H1 (cell line): ENCODE data around the gene MDC1. TPM values are rescaled to one million over a fixed set of nuclear protein-coding genes. Genes with fewer than 3 reads are reported as not detected.
A peak's percentile ranks its signal among the peaks of the same experiment; 100 is the strongest.

ENCODE experiments used
- BACH1 ChIP-seq: IDR thresholded peaks from 2 replicates; pipeline ENCODE4 v1.6.1; 2012; ENCODE audit warnings: low read length, improper control_type of control experiment
- CREB1 ChIP-seq: IDR thresholded peaks from 2 replicates; pipeline ENCODE4 v1.6.1; 2012; ENCODE audit warnings: inconsistent platforms
- EP300 ChIP-seq, 2 experiments: IDR thresholded peaks; 1 replicate in 1 of 2; 2 replicates in 1 of 2; pipeline ENCODE4 v1.6.1; 2011 to 2012; ENCODE audit warnings: low read depth in 2 of 2, low read length in 2 of 2, mild to moderate bottlenecking in 2 of 2, borderline replicate concordance in 1 of 2, inconsistent platforms in 1 of 2, moderate library complexity in 1 of 2
- FOSL1 ChIP-seq: IDR thresholded peaks from 2 replicates; pipeline ENCODE4 v1.6.1; 2011; ENCODE audit warnings: mild to moderate bottlenecking, low read depth, low read length, moderate library complexity; ENCODE audit not compliant: insufficient read depth
- KDM4A ChIP-seq: IDR thresholded peaks from one replicate; pipeline ENCODE4 v1.7.1; 2012; ENCODE audit warnings: low read depth, mild to moderate bottlenecking, moderate library complexity, low read length, inconsistent platforms; ENCODE audit not compliant: severe bottlenecking
- NANOG ChIP-seq: IDR thresholded peaks from 2 replicates; pipeline ENCODE4 v1.6.1; 2011; ENCODE audit warnings: low read length, low read depth, mild to moderate bottlenecking, inconsistent platforms; ENCODE audit not compliant: insufficient read depth, poor library complexity, severe bottlenecking
- PHF8 ChIP-seq: fragments of 200-600 bp; sonication (generic); conservative IDR thresholded peaks from 2 replicates; pipeline ENCODE4 v1.7.1; 2012; ENCODE audit warnings: low read depth, mild to moderate bottlenecking, inconsistent platforms, low read length, moderate library complexity
- POLR2A ChIP-seq, 2 experiments: IDR thresholded peaks; 1 replicate in 1 of 2; 2 replicates in 1 of 2; pipeline ENCODE4 v1.6.1; 2011; ENCODE audit warnings: low read depth in 2 of 2, low read length in 2 of 2, mild to moderate bottlenecking in 2 of 2; ENCODE audit errors: control extremely low read depth in 1 of 2
- POLR2AphosphoS5 ChIP-seq: IDR thresholded peaks from 2 replicates; pipeline ENCODE4 v1.6.1; 2011; ENCODE audit warnings: low read depth, low read length
- POU5F1 ChIP-seq: IDR thresholded peaks from 2 replicates; pipeline ENCODE4 v1.6.1; 2011; ENCODE audit warnings: low read depth, mild to moderate bottlenecking, low read length, moderate library complexity
- RBBP5 ChIP-seq: IDR thresholded peaks from 2 replicates; pipeline ENCODE4 v1.7.1; 2012; ENCODE audit warnings: low read depth, mild to moderate bottlenecking, inconsistent platforms, low read length, moderate library complexity, borderline replicate concordance
- RFX5 ChIP-seq: IDR thresholded peaks from 2 replicates; pipeline ENCODE4 v1.6.1; 2011; ENCODE audit warnings: low read depth, low read length, improper control_type of control experiment, borderline replicate concordance
- SAP30 ChIP-seq: fragments of 300-600 bp; sonication (generic); IDR thresholded peaks from 2 replicates; pipeline ENCODE4 v1.7.1; 2012; ENCODE audit warnings: low read length, moderate library complexity, mild to moderate bottlenecking, inconsistent platforms; ENCODE audit not compliant: insufficient read depth, insufficient replicate concordance
- SIN3A ChIP-seq, 2 experiments: IDR thresholded peaks in 1 of 2; conservative IDR thresholded peaks in 1 of 2; 2 replicates each; pipeline ENCODE4 v1.6.1; 2011 to 2012; ENCODE audit warnings: low read length in 2 of 2, improper control_type of control experiment in 1 of 2, low read depth in 1 of 2, mild to moderate bottlenecking in 1 of 2
- SIX5 ChIP-seq: IDR thresholded peaks from 2 replicates; pipeline ENCODE4 v1.6.1; 2011; ENCODE audit warnings: mild to moderate bottlenecking, low read depth, low read length
- SP4 ChIP-seq: IDR thresholded peaks from 2 replicates; pipeline ENCODE4 v1.6.1; 2012; ENCODE audit warnings: low read length, inconsistent platforms
- TBP ChIP-seq: IDR thresholded peaks from 2 replicates; pipeline ENCODE4 v1.6.1; 2011; ENCODE audit warnings: low read depth, low read length, improper control_type of control experiment
- TCF12 ChIP-seq: IDR thresholded peaks from 2 replicates; pipeline ENCODE4 v1.6.1; 2011; ENCODE audit warnings: low read depth, mild to moderate bottlenecking, low read length
- TEAD4 ChIP-seq: IDR thresholded peaks from 2 replicates; pipeline ENCODE4 v1.6.1; 2012; ENCODE audit warnings: low read depth, low read length, inconsistent platforms, mixed read lengths
- USF2 ChIP-seq: IDR thresholded peaks from 2 replicates; pipeline ENCODE4 v1.6.1; 2011; ENCODE audit warnings: low read length, improper control_type of control experiment
- YY1 ChIP-seq: IDR thresholded peaks from 2 replicates; pipeline ENCODE4 v1.6.1; 2011; ENCODE audit warnings: low read depth, mild to moderate bottlenecking, low read length
- polyA plus RNA-seq, 7 experiments: library from polyadenylated mRNA; depleted of rRNA in 3 of 7; stranded (reverse) in 5 of 7; unstranded in 2 of 7; fragments of >200 nt in 5 of 7; fragments of 200-250 nt in 2 of 7; gene quantifications; 1 replicate in 5 of 7; 2 replicates in 1 of 7; 4 replicates in 1 of 7; pipeline versions ENCODE4 v1.2.1 to v1.2.3, GENCODE V29; 2011 to 2013; ENCODE audit warnings: missing spikeins in 2 of 7, mixed read lengths in 2 of 7
- total RNA-seq: library from RNA; stranded (reverse); fragmentation: NEBNext Ultra II Directional; extraction: Animal tissue kit (Norgen Biotek cat#: 25700); gene quantifications from 2 replicates; pipeline ENCODE4 v1.2.1, GENCODE V29; 2021

MDC1 gene
- total and polyA plus RNA-seq, 2 of the 8 experiments (the other 6 are each of a cell fraction or from before 2014, with no cell fraction given), result 29.9 to 81.1 TPM

DNA sequence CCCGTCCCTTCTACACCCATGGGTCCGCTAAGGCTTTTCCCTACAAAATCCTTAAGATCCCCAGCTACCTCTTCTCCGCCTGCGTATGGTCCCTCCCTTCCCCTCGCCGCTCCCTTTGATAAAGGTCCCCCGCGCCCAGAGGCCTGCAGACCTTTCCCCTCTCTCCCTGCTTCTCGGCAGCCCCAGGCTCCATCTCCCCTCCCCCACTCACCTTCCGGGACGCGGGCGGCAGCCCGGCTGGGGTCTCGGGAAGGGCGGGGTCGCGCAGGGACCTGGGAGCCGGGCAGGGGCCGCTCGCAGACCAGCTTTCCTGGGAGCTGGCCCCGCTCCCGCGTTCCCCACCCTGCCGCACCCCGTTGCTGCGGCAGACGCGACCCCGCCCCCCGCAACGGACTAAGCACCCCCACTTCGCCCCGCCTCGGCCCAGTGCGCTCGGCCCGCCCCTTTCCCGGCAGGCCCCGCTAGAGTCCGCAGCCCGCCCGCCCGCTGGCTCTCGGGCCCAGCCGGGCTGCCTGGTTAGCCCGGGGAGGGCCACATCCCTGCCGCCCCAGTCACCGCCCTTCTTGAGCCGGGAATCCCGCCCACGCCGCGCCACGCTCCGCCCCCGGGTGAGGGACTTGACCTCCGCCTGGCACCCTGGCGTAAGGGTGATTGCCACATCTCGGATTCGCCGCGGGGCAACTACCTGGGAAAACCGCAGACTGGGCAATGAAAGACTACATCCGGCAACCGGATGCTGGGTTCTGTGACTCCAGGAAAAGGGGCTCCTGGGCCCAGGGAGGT, 25.4 kb upstream of the MDC1 start, which contains the start of gene FLOT1 (continued):
- no peak for TF ChIP-seq TCF12
- TF ChIP-seq EP300 (IDR thresholded peaks at IDR 0.05; ENCODE audit: borderline replicate concordance in 1 of 2, low read depth in 2 of 2, low read length in 2 of 2), result no peak
- TF ChIP-seq POLR2A (IDR thresholded peaks at IDR 0.05; ENCODE audit: control extremely low read depth in 1 of 2, low read depth in 2 of 2, low read length in 2 of 2), result peak; percentile 24 to 47
- no peak for TF ChIP-seq FOSL1
- no peak for TF ChIP-seq RFX5
- peak; percentile 51 for TF ChIP-seq PHF8
- TF ChIP-seq SP4, result no peak
- no peak for TF ChIP-seq SIX5
- TF ChIP-seq TEAD4, result peak; percentile 20; the same call in 1 of the 2 replicates
- TF ChIP-seq RBBP5, result peak; percentile 55; the same call in 1 of the 2 replicates
- no peak for TF ChIP-seq SAP30
- peak; percentile 11; the same call in 1 of the 2 replicates for TF ChIP-seq BACH1
- peak; percentile 59 for TF ChIP-seq KDM4A
- no peak for TF ChIP-seq POU5F1
- no peak for TF ChIP-seq YY1
- TF ChIP-seq USF2, result no peak
- peak; percentile 55 for TF ChIP-seq POLR2AphosphoS5
- TF ChIP-seq SIN3A (conservative IDR thresholded peaks at IDR 0.05 in 1 of 2, IDR thresholded peaks at IDR 0.05 in 1 of 2; ENCODE audit: low read depth in 1 of 2, low read length in 2 of 2), result peak in 1 of 2 experiments; percentile 67; a peak in 1 of 4 replicates
- TF ChIP-seq NANOG, result peak; percentile 44
- TF ChIP-seq CREB1, result 0 out of 2 replicates have a peak, but pooled peaks have one; percentile 10
- peak; percentile 25; the same call in 1 of the 2 replicates for TF ChIP-seq TBP
